Occipital lobe (tissue), 3 donors: ENCODE data around the gene RNF13. TPM values are rescaled to one million over a fixed set of nuclear protein-coding genes. Genes with fewer than 3 reads are reported as not detected.

ENCODE experiments used
- DNase-seq: peaks from one replicate; lab custom pipeline; 2025; lab: John Stamatoyannopoulos, UW
- small RNA-seq: library from RNA; depleted of rRNA; stranded (forward); fragments of <200 nt; gene quantifications from one replicate; pipeline ENCODE3, GENCODE V24; 2014
- total RNA-seq: library from RNA; depleted of rRNA; stranded (reverse); fragments of >200 nt; gene quantifications from one replicate; pipeline ENCODE4 v1.2.3, GENCODE V29; 2014

RNF13 gene
- total RNA-seq, 1 donor from 2014 or later: 108 TPM

- no peak for DNase-seq
These were observed 177.5 kb downstream of the RNF13 start for GRCh38 chr3:149990423-149990948.

- no peak for DNase-seq
These were observed 179.5 kb downstream of the RNF13 start for GRCh38 chr3:149992416-149993058.

- DNase-seq: no peak
These were observed 185.9 kb downstream of the RNF13 start for GRCh38 chr3:149998946-149999345.

- no peak for DNase-seq
These were observed 186.4 kb downstream of the RNF13 start for GRCh38 chr3:149999421-149999820.

- no peak for DNase-seq
These were observed 187.6 kb downstream of the RNF13 start for GRCh38 chr3:150000641-150001040.

GRCh38 chr3:150005243-150006112 is 192.5 kb downstream of the RNF13 start:
- no peak for DNase-seq

GRCh38 chr3:150006794-150007193 is 193.8 kb downstream of the RNF13 start:
- DNase-seq: no peak

Small RNA genes within 50 kb of the gene (small RNA-seq; reads per million reads assigned to genes)
- gene RNU6-507P (not detected), gene RNU6-720P (not detected)

Other genes with a start within 250 kb of the RNF13 start
- 8.0 TPM for gene WWTR1, start 155.2 kb upstream of the RNF13 start, total RNA-seq
- gene COMMD2, start 60.7 kb upstream of the RNF13 start, total RNA-seq: 126 TPM
- gene ANKUB1, start 20.7 kb upstream of the RNF13 start, total RNA-seq: 0.78 TPM
- 459 TPM for gene PFN2, start 157.7 kb downstream of the RNF13 start, total RNA-seq